HG03025 (cell line): ENCODE results near the gene CREBBP.
"Not testable (repeated sequence)": the region's sequence is repeated elsewhere in the genome, so short reads cannot be mapped to it uniquely, and the experiment has no call there.

Experiments used
- ATAC-seq: cut with Tn5 transposase; IDR thresholded peaks from one replicate; pipeline ENCODE4 v1.9.1; 2021; ENCODE audit warnings: mild to moderate bottlenecking, moderate library complexity; ENCODE audit not compliant: unreplicated experiment, low FRiP score

CREBBP gene

DNA sequence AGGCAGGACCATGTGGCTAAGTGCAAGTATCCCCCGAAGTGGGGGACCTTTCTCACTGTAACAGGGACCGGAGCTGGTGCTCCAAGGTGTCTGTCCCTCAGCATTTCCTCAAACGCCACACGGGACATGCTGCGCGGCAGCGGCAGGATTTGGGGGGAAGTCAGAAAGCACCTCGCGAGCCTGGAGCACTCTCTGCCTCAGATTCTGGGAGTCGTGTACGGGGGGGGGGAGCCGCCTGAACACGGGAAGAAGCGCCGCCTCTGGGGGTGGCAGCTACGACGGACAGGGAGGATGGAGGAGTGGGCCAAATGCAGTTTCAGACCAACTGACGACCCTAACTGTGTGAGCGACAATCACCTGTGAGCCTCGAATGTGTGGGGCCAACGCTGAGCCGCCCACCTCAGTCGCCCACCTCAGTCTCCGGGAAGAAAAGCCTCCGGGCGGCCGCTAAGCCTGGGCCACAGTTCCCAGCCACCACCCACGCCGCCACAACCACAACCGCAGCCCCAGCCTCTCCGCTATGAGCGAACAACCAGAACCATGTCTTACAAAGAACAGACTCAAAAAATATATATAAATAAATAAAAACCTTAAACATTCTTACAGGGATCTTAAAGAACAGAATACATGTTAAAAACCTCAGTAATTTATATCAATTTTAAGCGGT, 154.4 kb downstream of the CREBBP start:
- ATAC-seq, result no peak

DNA sequence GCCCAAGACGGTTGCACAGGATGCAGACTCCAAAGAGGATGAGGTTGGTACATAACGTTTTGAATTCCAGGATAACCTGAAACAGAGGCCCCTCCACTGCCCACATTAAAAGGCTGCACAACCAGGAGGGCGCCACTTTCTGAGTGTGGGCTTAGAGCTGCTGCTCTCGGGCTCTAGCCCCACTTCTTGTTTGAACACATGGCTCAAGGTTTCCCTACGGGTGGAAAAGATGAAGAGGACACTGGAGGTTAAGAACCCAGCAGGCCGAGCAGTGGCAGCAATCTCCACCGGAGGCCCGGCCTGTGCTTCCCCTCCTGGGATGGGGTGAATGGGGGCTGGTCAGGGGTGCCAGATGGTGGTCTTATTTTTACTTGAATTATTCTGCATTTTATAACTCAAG, 155.2 kb downstream of the CREBBP start:
- no peak for ATAC-seq

DNA sequence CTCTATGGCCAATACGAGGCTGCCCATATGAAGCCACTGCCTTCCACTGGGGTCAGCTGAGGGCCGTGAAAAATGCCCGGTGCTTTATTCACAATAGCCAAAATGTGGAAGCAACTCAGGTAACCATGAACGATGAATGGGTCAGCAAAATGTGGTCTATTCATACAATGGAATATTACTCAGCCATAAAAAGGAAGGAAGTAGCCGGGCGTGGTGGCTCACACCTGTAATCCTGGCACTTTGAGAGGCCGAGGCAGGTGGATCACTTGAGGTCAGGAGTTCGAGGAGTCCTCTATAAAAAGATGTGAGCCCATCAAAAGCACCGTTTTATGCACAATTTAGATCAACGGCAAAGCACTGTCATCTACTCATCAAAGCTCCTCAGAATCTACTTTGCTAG, 158.0 kb downstream of the CREBBP start:
- no peak for ATAC-seq

DNA sequence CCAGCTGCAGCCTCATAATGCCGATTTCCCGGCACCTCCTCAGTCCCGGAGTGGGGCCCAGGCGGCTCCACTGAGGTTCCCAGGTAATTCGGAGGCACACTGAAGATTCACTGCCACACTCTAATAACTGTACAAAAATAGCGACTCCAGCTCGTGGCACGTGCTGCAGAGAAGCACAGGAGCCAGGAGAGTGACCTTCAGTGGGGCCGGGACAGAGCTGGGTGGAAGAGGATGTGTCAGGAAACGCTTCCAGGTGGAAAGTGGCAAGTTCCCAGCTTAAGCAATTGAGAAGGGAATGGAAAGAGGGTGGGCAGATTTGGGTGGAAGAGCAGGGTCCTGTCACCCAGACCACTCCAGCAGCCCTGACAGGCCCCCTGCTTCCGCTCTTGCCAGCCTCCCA, 160.1 kb downstream of the CREBBP start:
- no peak for ATAC-seq

- ATAC-seq, result no peak
Measured at GRCh38 chr16:3718628-3719027, 161.9 kb downstream of the CREBBP start.

GRCh38 chr16:3718019-3718391, 162.5 kb downstream of the CREBBP start:
- no peak for ATAC-seq

GRCh38 chr16:3717235-3718018, 163.1 kb downstream of the CREBBP start, which contains the start of gene TRAP1:
Gene TRAP1 (minus strand): TSS chr16:3717524. CDS start chr16:3717508, 16 bp downstream.
- peak; percentile 63 for ATAC-seq

- peak; percentile 27 for ATAC-seq
Measured at GRCh38 chr16:3716831-3717234, 163.7 kb downstream of the CREBBP start.

GRCh38 chr16:3715430-3715829, 165.1 kb downstream of the CREBBP start:
- no peak for ATAC-seq

DNA sequence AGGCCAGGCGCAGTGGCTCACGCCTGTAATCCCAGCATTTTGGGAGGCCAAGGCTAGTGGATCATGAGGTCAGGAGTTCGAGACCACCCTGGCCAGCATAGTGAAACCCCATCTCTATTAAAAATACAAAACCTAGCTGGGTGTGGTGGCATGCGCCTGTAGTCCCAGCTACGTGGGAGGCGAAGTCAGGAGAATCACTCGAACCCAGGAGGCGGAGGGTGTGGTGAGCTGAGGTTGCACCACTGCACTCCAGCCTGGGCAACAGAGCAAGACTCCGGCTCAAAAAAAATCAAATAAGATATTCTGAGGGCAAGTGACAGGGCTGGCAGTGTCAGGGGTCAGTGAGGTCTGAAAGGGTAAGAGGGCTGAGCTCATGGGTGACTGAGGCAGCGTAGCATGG, 166.1 kb downstream of the CREBBP start:
- not testable (repeated sequence) for ATAC-seq

DNA sequence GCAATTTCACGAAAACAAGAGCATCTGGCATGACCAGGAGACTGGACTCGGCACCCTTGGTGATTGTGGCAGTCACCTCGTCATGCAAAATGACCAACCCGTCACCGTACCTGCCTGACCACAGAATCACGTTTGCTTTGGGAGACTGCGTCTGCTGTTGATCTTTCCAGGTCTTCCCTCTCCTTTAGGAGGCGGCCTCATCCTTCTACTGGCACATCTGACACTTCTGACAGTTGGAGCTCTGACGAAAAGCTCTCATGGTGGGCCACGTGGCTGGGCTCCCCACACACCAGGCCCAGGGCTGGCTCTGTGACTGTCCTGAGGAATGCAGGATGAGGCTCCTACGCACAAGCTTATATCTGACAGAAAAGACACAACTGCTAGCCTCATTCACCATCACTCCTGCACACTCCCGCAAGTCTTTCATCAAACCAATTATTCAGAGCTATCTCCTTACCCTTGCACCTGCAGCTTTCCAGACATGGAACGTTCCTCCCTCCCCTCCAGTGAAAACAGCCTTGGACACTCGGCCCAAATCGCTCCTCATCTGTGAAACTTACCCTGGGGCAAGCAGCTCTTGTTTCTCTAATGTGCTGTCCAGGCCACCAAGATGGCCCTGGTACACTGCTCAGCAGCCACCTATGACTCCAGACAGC, 166.8 kb downstream of the CREBBP start:
- no peak for ATAC-seq

DNA sequence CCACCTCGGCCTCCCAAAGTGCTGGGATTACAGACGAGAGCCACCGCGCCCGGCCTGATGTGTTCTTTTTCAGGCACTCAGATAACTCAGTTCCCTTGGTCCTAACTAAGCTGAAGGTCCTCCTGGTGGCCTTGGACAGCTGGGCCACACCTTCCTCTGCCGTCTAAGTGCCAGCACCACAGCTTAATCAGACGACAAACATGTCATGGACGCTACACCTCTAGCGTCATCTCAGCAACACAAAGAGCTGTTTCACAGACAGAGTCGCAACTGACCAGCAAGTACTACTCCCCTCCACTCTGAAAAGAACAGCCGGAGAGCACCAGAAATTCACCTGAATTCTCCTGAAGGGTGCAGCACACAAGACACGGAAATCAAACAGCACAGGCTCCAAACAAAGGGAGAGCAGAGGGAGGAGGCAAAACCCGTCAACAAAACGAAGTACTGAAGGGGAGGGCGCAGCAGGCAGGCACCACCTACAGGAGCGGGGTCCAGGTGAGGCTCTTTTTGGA, 167.6 kb downstream of the CREBBP start:
- ATAC-seq, result no peak

DNA sequence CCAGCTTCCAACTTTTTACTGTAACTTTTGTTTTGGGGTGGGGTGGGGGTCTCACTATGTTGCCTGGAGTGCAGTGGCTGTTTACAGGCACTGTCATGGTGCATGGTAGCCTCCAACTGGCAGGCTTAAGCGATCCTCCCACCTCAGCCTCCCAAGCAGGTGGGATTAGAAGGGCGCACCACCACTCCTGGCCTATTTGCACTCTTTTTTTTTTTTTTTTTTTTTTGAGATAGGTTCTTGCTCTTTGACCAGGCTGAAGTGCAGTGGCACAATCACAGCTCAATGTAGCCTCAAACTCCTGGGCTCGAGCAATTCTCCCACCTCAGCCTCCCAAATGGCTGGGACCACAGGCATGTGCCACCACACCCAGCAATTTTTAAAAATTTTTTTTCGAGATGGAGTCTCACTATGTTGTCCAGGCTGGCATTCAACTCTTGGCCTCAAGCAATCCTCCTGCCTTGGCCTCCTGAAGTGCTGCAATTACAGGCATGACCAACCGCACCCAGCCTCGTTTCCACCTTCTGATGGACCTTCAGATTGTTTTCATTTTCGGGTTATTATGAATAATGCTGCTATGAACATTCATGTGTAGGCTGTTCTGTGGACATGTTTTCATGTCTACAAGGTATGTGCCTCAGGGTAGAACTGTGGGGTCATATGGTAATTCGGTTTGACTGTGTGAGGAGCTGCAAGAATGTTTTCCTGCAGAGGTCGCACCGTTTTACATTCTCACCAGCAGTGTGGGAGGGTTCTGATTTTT, 174.1 kb downstream of the CREBBP start:
- no peak for ATAC-seq

DNA sequence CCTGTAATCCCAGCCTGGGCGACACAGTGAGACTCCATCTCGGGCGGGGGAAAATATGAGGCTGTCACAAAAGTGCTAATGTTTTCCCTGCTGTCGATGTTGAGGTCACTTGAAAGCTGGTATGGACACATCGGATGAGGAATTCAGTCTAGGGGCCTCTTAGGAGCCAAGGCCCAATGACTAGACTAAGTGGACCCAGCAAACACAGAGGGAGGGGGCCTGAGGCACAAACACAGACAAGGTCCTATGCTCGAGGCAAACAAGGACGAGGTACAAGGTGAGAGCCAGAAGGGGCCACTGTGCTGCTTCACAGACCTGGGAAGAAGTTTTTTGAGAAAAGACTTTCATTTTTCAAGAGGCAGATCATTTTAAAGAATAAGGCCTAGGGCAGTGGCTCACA, 178.4 kb downstream of the CREBBP start:
- no peak for ATAC-seq

- ATAC-seq, result no peak
Measured at GRCh38 chr16:3701531-3701930, 179.0 kb downstream of the CREBBP start.

- no peak for ATAC-seq
Measured at GRCh38 chr16:3698941-3699340, 181.6 kb downstream of the CREBBP start.

- no peak for ATAC-seq
Measured at GRCh38 chr16:3696425-3697218, 183.9 kb downstream of the CREBBP start.

- ATAC-seq, result no peak
Measured at GRCh38 chr16:3695610-3696369, 184.7 kb downstream of the CREBBP start.

- ATAC-seq, result no peak
Measured at GRCh38 chr16:3694051-3694450, 186.5 kb downstream of the CREBBP start.
